Mesendoderm (in vitro differentiated cells): ENCODE data around the gene ATG2A.

Experiments
- DNase-seq: peaks from one replicate; pipeline ENCODE4 v3.0.0; 2013
- H2AK5ac ChIP-seq: 2 replicates; pipeline ENCODE4 v1.6.1; 2013; ENCODE audit warnings: low read length, inconsistent platforms
- H2BK120ac ChIP-seq: 2 replicates; pipeline ENCODE4 v1.6.1; 2013; ENCODE audit warnings: low read depth, mild to moderate bottlenecking, low read length, moderate library complexity, mixed read lengths
- H2BK15ac ChIP-seq: replicated peaks from 2 replicates; pipeline ENCODE4 v1.6.1; 2013; ENCODE audit warnings: low read depth, mild to moderate bottlenecking, moderate library complexity
- H2BK5ac ChIP-seq: 2 replicates; pipeline ENCODE4 v1.6.1; 2013; ENCODE audit warnings: low read length, inconsistent platforms
- H3K18ac ChIP-seq: 2 replicates; pipeline ENCODE4 v1.6.1; 2013; ENCODE audit warnings: mild to moderate bottlenecking, low read length, mixed read lengths
- H3K23ac ChIP-seq: one replicate; pipeline ENCODE4 v1.6.1; 2013; ENCODE audit warnings: low read length
- H3K27ac ChIP-seq: 2 replicates; pipeline ENCODE4 v1.5.1; 2013; ENCODE audit warnings: low read depth, mild to moderate bottlenecking, inconsistent platforms, low read length, moderate library complexity
- H3K27me3 ChIP-seq: 2 replicates; pipeline ENCODE4 v1.6.1; 2013; ENCODE audit warnings: low read length, control low read depth, mild to moderate bottlenecking, inconsistent platforms; ENCODE audit not compliant: insufficient read depth, poor library complexity
- H3K36me3 ChIP-seq: 2 replicates; pipeline ENCODE4 v1.6.1; 2013; ENCODE audit warnings: low read length, inconsistent platforms; ENCODE audit not compliant: control insufficient read depth, insufficient read depth
- H3K4ac ChIP-seq: one replicate; pipeline ENCODE4 v1.6.1; 2013; ENCODE audit warnings: low read depth, mild to moderate bottlenecking, low read length, moderate library complexity
- H3K4me1 ChIP-seq: 2 replicates; pipeline ENCODE4 v1.6.1; 2013; ENCODE audit warnings: low read depth, low read length, inconsistent platforms; ENCODE audit not compliant: control insufficient read depth
- H3K4me2 ChIP-seq: 2 replicates; pipeline ENCODE4 v1.6.1; 2013; ENCODE audit warnings: low read length
- H3K4me3 ChIP-seq: 2 replicates; pipeline ENCODE4 v1.5.1; 2013; ENCODE audit warnings: mild to moderate bottlenecking, low read length
- H3K56ac ChIP-seq: one replicate; pipeline ENCODE4 v1.6.1; 2013; ENCODE audit warnings: low read length
- H3K79me1 ChIP-seq: 2 replicates; pipeline ENCODE4 v1.6.1; 2013; ENCODE audit warnings: low read length, inconsistent platforms
- H3K79me2 ChIP-seq: 2 replicates; pipeline ENCODE4 v1.6.1; 2013; ENCODE audit warnings: mild to moderate bottlenecking, low read length; ENCODE audit not compliant: control insufficient read depth, insufficient read depth
- H3K9ac ChIP-seq: 2 replicates; pipeline ENCODE4 v1.6.1; 2013; ENCODE audit warnings: low read length, inconsistent platforms
- H4K5ac ChIP-seq: one replicate; pipeline ENCODE4 v1.6.1; 2013; ENCODE audit warnings: low read length
- H4K8ac ChIP-seq: one replicate; pipeline ENCODE4 v1.6.1; 2013; ENCODE audit warnings: low read depth, mild to moderate bottlenecking, control low read depth, low read length, moderate library complexity
- WGBS: extraction: QIAGEN DNeasy Blood & Tissue Kit; methylation state at CpG from one replicate; pipeline ENCODE4 v1.1.7; 2013; ENCODE audit warnings: low lambda C conversion rate, missing lambda C conversion rate; ENCODE audit not compliant: insufficient coverage; ENCODE audit errors: extremely low coverage; 5-methylcytosine and 5-hydroxymethylcytosine counted together

ATG2A gene

DNA sequence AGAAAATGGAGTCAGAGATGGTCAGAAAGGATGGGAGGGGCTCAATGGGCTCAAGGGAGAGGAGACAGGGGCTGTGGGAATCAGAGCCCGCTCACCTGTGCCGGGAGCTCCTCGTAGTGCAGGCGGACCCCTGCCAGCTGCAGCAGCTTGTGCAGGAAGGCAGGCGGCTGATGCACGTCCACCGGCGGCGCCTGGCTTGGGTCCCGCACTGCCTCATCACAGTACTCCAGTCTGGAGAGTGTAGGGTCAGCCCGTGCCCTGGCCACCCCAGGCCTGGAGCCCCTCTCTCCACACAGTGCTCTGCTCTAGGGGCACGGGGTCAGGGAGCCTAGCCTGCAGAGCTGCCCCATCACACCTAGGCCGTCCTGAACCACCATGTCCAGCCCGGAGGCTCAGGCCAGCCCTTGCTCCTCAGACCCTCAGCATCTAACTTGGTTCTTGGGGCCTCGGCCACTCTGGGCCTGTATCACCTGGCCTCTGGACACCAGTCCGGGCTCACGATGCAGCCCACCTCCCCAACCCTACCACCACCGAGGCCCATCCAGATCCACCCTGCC lies 3.8 kb downstream of the ATG2A start:
- Histone ChIP-seq H3K79me2 (no peaks in the 10 kb centered on the region), H3K27me3 (no peaks in the 10 kb centered on the region), H3K27ac (no peak overlapping the region), H3K18ac (no peak overlapping the region), H2AK5ac (no peak overlapping the region), H4K5ac (no peak overlapping the region), H3K9ac (no peak overlapping the region), H3K4me1 (no peaks in the 10 kb centered on the region), H3K4me3 (no peak overlapping the region), H3K4ac (no peak overlapping the region), H3K4me2 (no peak overlapping the region), H3K23ac (no peak overlapping the region), H2BK5ac (no peak overlapping the region), H3K79me1 (peaks cover 2% of the 10 kb centered on the region), H3K36me3 (peaks cover 4% of the 10 kb centered on the region), H2BK15ac (no peak overlapping the region), H2BK120ac (no peak overlapping the region), H3K56ac (no peak overlapping the region), H4K8ac (no peak overlapping the region)
- no peak for DNase-seq
- WGBS: no CpG with 5 or more reads among the region's 18 CpGs

GRCh38 chr11:64911689-64912088 lies 5.3 kb downstream of the ATG2A start:
- H3K4me2 ChIP-seq: no peak overlapping the region
- no peak overlapping the region for H3K4me3 ChIP-seq
- no peak overlapping the region for H3K56ac ChIP-seq
- no peak for DNase-seq
- H3K23ac ChIP-seq: no peak overlapping the region
- H3K27me3 ChIP-seq: no peaks in the 10 kb centered on the region
- no peak overlapping the region for H2AK5ac ChIP-seq
- H4K5ac ChIP-seq: no peak overlapping the region
- H2BK120ac ChIP-seq: no peak overlapping the region
- no peak overlapping the region for H3K18ac ChIP-seq
- no peaks in the 10 kb centered on the region for H3K79me2 ChIP-seq
- H3K4me1 ChIP-seq: no peaks in the 10 kb centered on the region
- H3K9ac ChIP-seq: no peak overlapping the region
- H3K27ac ChIP-seq: no peak overlapping the region
- WGBS: no CpG with 5 or more reads among the region's 9 CpGs
- no peak overlapping the region for H3K4ac ChIP-seq
- H4K8ac ChIP-seq: no peak overlapping the region
- no peak overlapping the region for H2BK15ac ChIP-seq
- peaks cover 2% of the 10 kb centered on the region for H3K79me1 ChIP-seq
- H3K36me3 ChIP-seq: peaks cover 4% of the 10 kb centered on the region
- H2BK5ac ChIP-seq: no peak overlapping the region

DNA sequence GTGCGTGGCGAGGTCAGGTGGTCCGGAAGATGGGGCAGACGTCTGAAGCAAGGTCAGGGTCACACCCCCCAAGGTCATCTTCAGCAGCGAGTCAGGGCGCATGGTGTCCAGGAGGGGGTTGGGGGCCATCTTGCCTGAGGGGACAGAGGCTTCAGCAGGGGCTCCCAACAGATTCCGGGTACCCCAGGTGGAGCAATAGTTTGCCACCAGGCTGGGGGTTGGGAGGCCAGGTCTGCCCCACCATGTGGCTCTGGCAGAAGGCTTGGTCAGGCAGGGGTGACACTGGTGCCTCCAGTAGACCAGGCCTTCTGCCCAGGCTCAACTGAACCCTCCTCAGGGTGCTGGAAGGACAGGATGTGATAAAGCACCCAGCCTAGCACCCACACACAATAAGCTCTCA lies 5.9 kb downstream of the ATG2A start:
- no peak overlapping the region for H3K23ac ChIP-seq
- no peaks in the 10 kb centered on the region for H3K79me2 ChIP-seq
- H4K5ac ChIP-seq: no peak overlapping the region
- no peak overlapping the region for H2AK5ac ChIP-seq
- no peak overlapping the region for H3K4me3 ChIP-seq
- H3K27ac ChIP-seq: no peak overlapping the region
- H2BK15ac ChIP-seq: no peak overlapping the region
- no peak for DNase-seq
- H2BK120ac ChIP-seq: no peak overlapping the region
- no peak overlapping the region for H2BK5ac ChIP-seq
- no CpG with 5 or more reads among the region's 7 CpGs for WGBS
- H3K56ac ChIP-seq: no peak overlapping the region
- no peak overlapping the region for H3K4ac ChIP-seq
- no peak overlapping the region for H3K4me2 ChIP-seq
- H4K8ac ChIP-seq: no peak overlapping the region
- no peak overlapping the region for H3K9ac ChIP-seq
- no peaks in the 10 kb centered on the region for H3K79me1 ChIP-seq
- no peaks in the 10 kb centered on the region for H3K4me1 ChIP-seq
- no peaks in the 10 kb centered on the region for H3K27me3 ChIP-seq
- peaks cover 4% of the 10 kb centered on the region for H3K36me3 ChIP-seq
- H3K18ac ChIP-seq: no peak overlapping the region

DNA sequence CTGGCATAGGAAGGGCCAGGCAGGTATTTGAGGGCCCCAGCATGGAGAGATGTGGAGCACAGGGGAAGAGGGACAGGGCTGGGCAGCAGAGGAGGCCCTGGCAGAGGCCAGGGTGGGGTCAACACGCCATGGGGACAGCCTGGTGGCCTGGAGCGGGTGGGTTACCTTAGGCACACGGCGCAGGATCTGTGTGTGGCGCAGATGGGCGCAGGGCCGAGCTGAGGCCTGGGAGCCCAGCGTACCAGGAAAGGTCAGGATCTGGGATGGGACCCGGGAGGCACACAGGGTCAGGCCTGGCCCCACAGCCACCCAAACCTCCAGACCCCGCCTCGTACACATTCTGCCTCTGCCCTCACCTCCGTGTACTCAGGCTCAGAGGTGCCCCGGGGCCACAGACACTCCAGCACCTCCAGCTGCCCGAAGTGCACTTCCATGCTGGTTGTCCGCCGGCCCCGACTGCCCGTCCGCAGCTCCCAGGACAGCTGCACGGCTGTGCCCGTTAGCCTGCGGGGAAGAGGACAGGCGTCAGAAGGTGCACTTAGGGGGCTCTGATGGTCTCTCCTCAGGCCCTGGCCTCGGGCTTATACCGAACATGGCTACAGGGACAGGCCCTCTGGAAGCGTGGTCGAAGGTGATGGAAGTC lies 6.4 kb downstream of the ATG2A start:
- no peak overlapping the region for H4K5ac ChIP-seq
- no peak overlapping the region for H3K9ac ChIP-seq
- no peak overlapping the region for H3K27ac ChIP-seq
- WGBS: no CpG with 5 or more reads among the region's 27 CpGs
- no peak overlapping the region for H3K18ac ChIP-seq
- no peak overlapping the region for H2AK5ac ChIP-seq
- no peaks in the 10 kb centered on the region for H3K4me1 ChIP-seq
- H3K56ac ChIP-seq: no peak overlapping the region
- H3K79me2 ChIP-seq: no peaks in the 10 kb centered on the region
- H2BK15ac ChIP-seq: no peak overlapping the region
- no peak overlapping the region for H3K4me3 ChIP-seq
- H3K4me2 ChIP-seq: no peak overlapping the region
- peaks cover 4% of the 10 kb centered on the region for H3K36me3 ChIP-seq
- no peaks in the 10 kb centered on the region for H3K79me1 ChIP-seq
- no peak overlapping the region for H3K23ac ChIP-seq
- H2BK5ac ChIP-seq: no peak overlapping the region
- H4K8ac ChIP-seq: no peak overlapping the region
- H2BK120ac ChIP-seq: no peak overlapping the region
- no peak overlapping the region for H3K4ac ChIP-seq
- H3K27me3 ChIP-seq: no peaks in the 10 kb centered on the region
- no peak for DNase-seq

DNA sequence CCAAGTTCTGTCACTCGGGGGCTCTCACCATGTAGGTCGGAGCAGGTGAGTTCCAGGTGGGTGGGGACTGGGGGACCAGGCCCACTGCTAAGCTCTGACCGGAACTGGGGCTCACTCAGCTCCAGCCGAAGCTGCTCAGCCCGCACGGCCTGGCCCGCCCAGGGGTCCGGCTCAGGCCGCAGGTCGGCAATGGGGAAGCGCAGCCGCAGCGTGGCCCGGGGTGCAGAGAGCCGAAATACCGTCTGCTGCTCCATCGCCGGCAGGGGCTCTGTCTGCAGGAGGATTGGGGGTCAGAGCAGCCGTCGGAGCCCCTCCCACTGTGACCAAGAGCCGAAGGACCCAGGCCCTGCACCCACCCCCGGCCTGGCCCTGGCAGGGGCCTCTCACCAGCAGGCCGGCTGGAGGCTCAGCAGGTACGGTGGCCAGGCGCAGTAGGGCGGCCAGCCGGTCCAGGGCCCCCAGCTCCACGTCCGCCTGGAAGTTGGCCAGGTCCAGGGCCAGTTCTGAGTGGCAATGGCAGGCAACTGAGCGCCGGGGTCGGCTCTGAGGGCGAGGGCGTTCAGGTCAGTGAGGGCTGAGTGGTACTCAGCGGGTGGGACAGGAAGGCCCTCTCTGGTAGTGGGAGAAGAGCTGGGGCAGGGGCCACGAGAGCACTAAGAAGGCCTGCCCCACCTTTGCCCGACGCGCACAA lies 7.2 kb downstream of the ATG2A start:
- no peak overlapping the region for H3K9ac ChIP-seq
- no peak overlapping the region for H3K18ac ChIP-seq
- H3K79me1 ChIP-seq: no peaks in the 10 kb centered on the region
- H3K4me2 ChIP-seq: no peak overlapping the region
- no peak overlapping the region for H3K4me3 ChIP-seq
- peaks cover 5% of the 10 kb centered on the region for H3K36me3 ChIP-seq
- H4K8ac ChIP-seq: no peak overlapping the region
- no peak for DNase-seq
- H2BK15ac ChIP-seq: no peak overlapping the region
- no peak overlapping the region for H3K56ac ChIP-seq
- no peaks in the 10 kb centered on the region for H3K79me2 ChIP-seq
- H3K4ac ChIP-seq: no peak overlapping the region
- WGBS: no CpG with 5 or more reads among the region's 39 CpGs
- H3K23ac ChIP-seq: no peak overlapping the region
- H3K27me3 ChIP-seq: no peaks in the 10 kb centered on the region
- no peak overlapping the region for H2BK120ac ChIP-seq
- no peaks in the 10 kb centered on the region for H3K4me1 ChIP-seq
- no peak overlapping the region for H2BK5ac ChIP-seq
- no peak overlapping the region for H3K27ac ChIP-seq
- no peak overlapping the region for H4K5ac ChIP-seq
- H2AK5ac ChIP-seq: no peak overlapping the region
